Activated CD4-positive, alpha-beta T cell treated with anti-CD3 and anti-CD28 coated beads, Interleukin-2, amount 50 U/mL, for 4 hours (primary cell): ENCODE data around the gene OR6C70.
"Not testable (repeated sequence)": the region's sequence is repeated elsewhere in the genome, so short reads cannot be mapped to it uniquely, and the experiment has no call there.

Experiments
- DNase-seq, 2 experiments: peaks; one replicate each; pipeline ENCODE4 v3.0.0-alpha.2; 2020

The OR6C70 gene

DNA sequence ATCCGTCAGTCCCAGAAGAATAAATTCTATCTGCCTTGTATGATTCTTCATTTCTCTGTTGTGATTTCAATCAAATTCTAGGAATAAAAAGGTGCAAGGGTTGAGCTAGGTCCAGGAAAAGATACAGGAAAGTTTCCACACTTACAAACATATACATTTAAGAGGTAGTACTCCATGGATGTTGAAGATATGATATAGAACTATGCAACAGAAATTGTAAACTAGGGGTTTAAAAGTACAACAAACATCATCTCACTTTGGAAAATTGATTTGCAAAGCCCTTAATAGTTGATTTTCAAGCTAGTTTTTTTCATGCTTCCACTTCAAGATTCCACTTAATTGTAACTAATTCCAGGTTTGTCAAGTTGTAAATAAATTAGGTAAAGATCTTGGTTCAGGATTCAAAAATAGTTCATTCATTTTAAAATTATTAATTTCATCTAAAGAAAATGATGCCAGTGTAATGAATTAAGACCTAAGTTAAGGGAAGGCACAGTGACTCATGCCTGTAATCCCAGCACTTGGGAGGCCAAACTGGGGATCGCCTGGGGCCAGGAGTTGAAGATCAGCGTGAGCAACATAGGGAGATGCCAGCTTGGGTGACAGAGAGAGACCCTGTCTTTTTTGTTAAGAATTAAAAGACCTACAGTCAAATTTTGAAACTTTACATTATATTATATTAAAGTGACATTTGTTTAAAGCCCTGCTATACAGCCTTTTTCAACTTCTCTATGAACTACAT is at the start of gene OR6C70:
Gene OR6C70 (minus strand): TSS at position 51 of the 742 bp plus-strand sequence. CDS start 0 bp downstream, at position 51.
- no peak for DNase-seq

DNA sequence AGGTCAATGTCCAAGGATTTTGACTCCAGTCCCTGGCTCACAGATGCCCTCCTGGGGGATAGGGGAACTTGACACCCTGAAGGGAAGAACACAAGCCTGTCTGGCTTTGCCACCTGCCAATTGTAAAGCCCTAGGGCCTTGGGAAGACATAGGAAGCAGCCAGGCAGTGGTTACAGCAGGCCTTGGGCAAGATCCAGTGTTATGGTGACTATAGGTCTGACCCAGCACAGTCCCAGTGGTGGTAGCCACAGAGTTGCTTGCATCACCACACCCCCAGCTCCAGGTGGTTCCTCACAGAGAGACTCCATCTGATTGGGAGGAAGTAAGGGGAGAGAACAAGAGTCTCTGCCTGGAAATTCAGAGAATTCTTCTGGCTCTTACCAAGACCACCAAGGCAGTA is 46.5 kb upstream of the OR6C70 start:
- no peak for DNase-seq

DNA sequence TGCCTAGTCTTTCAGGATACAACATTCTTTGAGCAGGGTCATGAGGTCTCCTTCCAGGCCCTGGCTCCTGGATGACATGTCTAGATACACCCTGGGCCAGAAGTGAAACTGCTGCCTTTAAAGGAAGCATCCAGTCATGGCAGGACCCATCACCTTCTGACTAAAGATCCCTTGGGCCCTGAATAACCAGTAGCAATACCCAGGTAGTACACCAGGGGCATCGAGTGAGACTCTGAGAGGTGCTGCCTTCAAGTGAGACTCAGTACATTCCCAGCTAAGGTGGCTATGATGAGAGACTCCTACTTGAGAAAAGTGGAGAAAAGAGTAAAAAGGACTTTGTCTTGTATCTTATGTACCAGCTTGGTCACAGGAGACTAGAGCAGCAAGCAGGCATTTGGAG is 45.8 kb upstream of the OR6C70 start:
- no peak for DNase-seq

DNA sequence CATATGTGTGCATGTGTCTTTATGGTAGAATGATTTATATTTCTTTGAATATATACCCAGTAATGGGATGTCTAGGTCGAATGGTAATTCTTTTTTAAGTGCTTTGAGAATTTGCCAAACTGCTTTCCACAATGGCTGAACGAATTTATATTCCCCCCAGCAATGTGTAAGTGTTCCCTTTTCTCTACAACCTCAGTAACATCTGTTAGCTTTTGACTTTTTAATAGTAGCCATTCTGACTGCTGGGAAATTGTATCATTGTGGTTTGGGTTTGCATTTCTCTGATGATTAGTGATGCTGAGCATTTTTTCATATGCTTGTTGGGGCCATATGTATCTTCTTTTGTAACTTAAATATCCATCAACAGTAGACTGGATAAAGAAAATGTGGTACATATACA is 31.7 kb upstream of the OR6C70 start:
- DNase-seq, result no peak

DNA sequence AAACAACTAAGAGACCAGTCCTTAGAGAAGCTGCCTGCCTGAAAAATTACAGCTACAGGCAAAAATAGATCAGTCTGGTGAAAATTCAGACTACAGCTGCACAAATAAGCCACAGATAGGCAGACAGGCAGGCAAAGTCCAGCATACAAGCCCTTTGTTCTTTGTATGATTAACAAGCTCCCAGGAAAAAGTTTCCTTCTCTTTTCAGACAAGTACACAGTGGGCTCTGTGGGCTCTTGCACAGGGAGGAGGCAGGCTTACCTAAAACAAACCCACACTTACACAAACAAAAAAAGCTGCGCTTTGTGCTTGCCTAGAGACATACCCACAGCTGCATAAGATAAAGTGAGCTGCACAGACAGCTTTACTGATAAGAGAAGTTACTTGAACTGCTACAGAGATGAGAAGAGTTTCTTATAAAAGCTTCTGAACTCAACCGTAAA is 29.9 kb upstream of the OR6C70 start:
- no peak for DNase-seq

DNA sequence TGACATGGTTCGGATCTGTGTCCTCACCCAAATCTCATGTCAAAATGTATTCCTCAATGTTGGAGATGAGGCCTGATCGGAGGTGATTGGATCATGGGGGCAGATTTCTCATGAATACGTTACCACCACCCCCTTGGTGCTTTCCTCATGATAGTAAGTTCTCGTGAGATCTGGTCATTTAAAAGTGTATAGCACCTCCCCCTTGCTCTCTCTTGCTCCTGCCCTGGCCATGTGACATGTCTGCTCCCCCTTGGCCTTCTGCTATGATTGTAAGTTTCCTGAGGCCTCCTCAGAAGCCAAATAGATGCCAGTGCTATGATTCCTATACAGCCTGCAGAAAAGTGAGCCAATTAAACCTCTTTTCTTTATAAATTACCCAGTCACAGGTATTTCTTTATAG is 29.3 kb upstream of the OR6C70 start:
- no peak for DNase-seq

DNA sequence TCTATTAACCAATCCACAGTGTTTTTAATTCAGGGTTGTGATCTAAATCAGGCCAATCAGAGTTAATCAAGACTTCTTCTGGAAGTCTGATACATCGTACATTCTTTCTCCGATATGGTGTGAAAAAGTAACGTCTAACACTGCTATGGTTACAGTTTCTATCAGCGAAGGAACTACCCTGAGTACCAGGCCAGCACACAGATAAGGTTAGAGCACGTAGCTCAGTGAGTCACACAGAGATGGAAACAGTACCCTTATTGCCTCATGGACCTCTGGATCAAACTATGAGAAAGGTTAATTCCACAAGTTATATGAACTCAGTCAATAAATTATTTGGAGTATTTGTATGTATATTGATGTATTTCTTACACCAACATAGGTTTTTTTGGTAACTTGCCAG is 25.6 kb upstream of the OR6C70 start:
- DNase-seq, result no peak

DNA sequence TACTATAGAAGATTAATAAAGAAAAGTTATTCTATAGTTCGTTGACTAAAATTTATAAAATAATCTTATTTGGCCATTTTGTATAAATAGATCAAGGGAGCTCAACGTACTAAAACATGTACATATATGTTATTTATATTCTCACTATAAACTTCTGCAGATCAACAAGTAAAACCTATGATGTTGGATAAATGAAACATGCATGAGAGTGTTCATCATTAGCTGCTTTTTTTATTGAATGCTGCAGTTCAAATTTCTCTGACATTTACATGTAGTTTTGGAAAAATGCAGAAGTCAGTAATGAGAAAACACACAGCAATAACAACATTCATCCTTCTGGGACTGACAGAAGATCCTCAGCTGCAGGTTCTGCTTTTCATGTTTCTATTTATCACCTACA is 22.1 kb upstream of the OR6C70 start, which contains the start of gene OR6C68:
Gene OR6C68 (plus strand): TSS at position 301 of the 400 bp plus-strand sequence. CDS start 0 bp downstream, at position 301.
- no peak for DNase-seq

DNA sequence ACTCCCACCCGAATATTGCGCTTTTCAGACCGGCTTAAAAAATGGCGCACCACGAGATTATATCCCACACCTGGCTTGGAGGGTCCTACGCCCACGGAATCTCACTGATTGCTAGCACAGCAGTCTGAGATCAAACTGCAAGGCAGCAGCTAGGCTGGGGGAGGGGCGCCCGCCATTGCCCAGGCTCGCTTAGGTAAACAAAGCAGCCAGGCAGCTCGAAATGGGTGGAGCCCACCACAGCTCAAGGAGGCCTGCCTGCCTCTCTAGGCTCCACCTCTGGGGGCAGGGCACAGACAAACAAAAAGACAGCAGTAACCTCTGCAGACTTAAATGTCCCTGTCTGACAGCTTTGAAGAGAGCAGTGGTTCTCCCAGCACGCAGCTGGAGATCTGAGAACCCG is 14.3 kb upstream of the OR6C70 start:
- DNase-seq, result not testable (repeated sequence)

DNA sequence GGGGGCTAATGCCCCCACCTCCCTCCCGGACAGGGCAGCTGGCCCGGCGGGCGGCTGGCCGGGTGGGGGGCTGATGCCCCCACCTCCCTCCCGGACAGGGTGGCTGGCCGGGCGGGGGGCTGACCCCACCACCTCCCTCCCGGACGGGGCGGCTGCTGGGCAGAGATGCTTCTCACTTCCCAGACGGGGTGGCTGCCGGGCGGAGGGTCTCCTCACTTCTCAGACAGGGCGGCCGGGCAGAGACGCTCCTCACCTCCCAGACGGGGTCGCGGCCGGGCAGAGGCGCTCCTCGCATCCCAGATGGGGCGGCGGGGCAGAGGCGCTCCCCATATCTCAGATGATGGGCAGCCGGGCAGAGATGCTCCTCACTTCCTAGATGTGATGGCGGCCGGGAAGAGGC is 9.2 kb upstream of the OR6C70 start:
- not testable (repeated sequence) for DNase-seq

DNA sequence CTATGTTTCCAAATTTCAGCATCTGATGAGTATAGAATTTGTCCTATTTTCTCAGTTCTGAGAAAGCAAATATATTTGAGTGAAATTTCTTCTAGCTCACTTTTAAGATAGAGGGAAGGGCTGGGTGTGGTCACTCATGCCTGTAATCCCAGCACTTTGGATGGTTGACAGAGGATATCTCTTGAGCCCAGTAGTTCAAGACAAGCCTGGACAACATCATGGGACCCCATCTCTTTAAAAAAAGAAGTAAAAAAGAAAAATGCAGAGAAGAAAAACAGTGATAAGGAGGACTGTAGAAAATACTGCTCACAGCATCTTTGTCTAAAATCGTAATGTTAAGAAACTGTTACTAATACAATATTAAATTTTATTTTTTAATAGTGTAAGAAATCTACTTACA is 2.3 kb upstream of the OR6C70 start:
- DNase-seq, result no peak

DNA sequence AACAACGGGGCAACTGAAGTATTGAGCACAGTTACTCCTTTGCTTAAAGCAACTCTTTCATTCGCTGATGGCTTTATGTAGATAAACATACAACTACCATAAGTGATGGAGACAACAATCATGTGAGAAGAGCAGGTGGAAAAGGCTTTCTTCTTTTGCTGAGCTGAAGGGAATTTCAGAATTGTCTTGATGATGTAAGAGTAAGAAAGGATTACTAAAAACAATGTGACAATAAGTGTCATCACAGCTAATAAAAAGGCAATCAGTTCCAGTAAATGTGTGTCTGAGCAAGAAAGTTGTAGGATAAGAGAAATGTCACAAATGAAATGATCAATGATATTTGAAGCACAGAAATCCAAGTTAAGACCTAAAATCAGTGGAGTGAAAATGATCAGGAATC is 647 bp downstream of the OR6C70 start:
- no peak for DNase-seq

DNA sequence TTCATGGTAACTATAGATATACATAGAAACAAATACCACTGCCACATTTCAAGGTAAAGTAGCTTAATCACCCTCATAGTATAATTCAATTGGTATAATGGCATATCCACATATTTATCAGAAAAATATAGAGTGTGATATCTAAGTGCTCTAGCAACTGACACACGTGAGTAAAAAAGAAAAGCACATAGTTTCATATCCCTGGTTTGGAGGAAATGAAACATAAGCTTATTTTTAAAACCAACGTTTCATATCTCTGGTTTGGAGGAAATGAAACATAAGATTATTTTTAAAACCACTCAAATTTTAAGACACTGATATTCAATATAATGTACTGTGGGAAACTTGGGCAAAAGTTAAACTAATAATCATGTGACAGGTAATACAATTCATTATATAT is 2.1 kb downstream of the OR6C70 start:
- no peak for DNase-seq

DNA sequence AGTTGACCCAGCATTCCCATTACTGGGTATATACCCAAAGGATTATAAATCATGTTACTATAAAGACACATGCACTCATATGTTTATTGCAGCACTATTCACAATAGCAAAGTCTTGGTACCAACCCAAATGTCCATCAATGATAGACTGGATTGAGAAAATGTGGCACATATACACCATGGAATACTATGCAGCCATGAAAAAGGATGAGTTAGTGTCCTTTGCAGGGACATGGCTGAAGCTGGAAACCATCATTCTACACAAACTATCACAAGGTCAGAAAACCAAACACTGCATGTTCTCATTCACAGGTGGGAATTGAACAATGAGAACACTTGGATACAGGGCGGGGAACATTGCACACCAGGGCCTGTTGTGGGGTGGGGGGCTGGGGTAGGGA is 5.0 kb downstream of the OR6C70 start:
- not testable (repeated sequence) for DNase-seq

DNA sequence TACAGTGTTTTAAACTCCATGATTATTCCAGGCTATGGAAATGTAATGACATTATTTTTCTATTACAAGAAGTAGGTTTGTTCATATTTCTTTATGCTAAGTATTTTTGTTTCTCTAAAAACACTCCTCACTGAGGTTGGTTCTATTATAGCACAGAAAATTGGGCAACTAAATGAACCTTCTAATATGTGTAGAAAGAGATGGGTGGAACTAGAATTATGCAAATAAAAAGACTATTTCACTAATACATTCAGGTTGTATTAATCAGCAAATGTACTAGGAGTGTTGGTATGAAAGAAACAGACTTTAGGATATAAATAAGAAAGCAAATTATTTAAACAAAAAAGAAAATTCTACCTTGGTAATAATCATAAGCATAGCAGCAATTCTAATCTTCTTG is 21.1 kb downstream of the OR6C70 start:
- no peak for DNase-seq

DNA sequence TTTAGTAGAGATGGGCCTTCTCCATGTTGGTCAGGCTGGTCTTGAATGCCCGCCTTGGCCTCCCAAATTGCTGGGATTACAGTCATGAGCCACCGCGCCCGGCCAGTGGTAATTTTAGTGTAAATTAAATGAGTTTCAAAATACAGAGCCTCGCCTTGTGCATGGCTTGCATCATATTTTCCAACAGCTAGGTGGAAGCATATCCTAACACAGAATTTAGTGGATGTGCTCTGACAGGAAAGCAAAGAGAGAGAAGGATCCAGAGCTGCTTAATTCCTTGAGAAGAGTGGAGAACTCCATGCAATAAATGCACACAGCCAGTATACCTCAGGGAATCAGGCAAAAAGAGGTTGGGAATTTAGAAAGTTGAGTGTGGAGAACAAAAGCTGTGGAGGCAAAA is 23.6 kb downstream of the OR6C70 start:
- no peak for DNase-seq

DNA sequence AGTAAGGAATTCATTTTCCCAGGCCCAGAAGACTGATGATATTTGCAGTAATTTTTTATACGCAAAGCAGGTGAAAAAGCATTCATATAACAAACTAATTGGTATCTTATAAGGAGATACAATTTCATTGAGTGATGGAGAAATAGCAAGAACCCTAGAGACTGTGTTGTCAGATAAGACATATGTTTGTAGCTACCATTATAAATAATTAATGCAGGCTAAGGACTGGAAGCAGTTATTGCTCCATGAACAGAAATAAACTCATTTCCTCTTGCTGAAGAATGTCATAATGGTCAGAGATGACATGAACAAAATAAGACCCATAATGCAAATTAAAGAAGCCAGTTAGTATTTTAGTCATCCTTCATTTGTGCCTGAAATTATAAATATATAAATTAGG is 24.6 kb downstream of the OR6C70 start:
- no peak for DNase-seq

DNA sequence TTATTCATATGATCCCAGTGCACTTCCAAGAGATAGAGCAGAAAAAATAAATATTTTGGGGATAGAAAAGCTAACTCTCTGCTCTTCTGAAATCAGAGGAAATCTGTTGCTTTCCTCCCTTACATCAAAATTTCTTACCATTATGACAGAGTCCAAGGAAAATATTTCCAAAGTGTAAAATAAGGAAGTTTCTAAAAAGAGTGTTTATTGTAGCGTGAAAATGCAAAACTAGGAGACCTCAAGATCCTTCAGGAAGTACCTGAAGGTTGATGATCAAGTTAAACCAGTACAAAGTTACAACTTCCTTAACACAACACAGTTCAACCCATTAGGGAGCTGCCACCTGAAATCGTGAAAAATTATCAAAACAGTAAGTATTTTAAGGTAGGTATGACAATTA is 26.2 kb downstream of the OR6C70 start, which contains the start of gene OR6C2:
Gene OR6C2 (plus strand): TSS at position 301 of the 400 bp plus-strand sequence. CDS start 8,138 bp downstream, outside the sequence.
- DNase-seq, result no peak

DNA sequence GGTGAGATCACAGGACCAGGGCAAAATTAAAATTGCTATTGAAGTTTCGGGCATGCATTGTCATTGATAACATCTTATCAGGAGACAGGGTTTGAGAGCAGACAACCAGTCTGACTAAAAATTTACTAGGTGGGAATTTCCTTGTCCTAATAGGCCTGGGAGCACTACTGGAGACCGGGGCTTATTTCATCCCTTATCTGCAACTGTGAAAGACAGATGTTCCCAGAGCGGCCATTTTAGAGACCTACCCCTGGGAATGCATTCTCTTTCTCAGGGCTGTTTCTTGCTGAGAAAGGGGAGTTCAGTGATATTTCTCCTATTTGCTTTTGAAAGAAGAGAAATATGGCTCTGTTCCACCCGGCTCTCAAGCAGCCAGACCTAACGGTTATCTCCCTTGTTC is 28.7 kb downstream of the OR6C70 start:
- DNase-seq, result not testable (repeated sequence)

DNA sequence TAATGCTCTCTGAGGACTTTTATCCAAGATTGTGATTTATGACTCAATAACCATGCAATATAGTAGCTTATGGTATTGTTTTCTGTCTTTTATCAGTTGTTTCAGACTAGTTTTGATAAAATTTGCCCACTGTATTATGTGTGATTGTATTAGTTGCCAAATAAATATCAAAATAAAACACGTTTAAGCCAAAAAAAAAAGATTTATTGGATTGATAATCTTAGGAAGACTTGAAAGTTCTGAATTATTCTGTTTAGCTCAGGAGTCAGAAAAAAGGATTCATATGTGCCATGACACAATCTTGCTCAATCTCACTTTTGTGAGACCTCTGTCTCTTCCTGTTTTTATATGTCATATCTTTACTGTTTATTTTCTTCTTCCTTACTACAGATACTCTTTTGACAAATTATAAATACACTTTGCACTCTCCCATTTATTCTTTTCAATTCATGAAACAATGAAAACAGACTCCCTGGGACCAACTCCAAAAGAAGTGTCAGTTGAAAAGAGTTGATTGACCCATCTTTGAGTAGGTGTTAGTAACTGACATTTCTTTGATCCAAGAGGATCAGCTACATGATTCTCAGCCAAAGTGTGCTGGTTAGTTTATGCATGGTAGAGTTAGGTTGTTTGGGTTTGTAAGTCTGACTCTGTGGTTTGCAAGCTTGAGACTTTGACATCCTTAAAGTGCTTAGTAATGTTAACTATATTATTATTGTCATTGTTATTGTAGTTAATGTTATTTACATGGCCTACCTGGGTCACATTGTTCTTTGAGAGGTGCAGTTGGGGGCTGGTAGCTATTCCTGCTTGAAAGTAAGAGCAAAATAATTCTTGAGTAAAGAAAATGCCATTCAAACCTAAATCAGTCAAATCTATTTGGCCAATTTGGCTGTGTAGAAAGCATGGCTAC is 41.4 kb downstream of the OR6C70 start:
- no peak for DNase-seq

DNA sequence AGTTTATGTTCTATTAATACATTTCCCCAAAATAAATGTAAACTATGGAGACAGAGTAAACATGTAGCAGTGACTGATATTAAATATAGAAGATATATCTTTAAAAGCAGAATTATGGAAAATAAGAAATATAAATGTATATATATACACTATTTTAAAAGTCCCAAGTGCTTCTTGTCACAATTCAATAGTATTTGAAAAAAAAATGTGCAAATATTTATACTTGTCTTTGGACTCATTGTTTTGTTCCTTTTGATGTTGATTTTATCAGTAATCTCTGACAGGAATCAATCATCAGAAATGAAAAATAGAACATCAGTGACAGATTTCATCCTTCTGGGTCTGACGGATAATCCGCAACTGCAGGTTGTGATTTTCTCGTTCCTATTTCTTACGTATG is 44.0 kb downstream of the OR6C70 start, which contains the start of gene OR6C76:
Gene OR6C76 (plus strand): TSS at position 301 of the 400 bp plus-strand sequence. CDS start 0 bp downstream, at position 301.
- DNase-seq, result no peak

DNA sequence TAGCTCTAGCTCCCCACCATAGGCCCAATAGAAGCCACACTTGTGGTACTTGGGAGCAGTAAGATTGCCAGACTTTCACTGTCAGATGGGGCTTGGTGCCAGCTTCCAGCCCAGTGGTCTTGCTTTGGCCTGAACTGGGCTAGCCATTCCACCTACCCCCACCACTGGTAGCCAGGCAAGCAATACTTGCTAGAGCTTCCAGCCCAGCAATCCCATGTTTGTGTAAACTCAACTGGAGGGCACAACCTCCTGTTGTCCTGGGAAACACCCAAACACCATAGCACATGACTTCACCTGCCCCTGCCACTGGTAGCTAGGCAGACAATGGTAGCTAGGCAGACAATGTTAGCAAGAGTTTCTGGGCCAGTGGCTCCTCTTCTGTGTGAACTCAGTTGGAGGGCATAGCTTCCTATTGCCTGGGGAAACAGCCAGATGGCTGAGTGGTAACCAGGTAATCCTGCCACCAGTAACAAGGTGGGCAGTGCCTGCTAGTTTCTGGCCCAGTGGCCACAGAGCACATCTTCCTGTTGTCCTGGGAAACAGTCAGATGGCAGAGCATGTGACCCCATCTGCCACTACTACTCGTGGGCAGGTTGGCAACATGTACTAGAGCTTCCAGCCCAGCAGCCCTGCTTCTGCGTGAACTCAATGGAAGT is 49.5 kb downstream of the OR6C70 start:
- DNase-seq, result no peak
